GM12878 (cell line): ENCODE results near the gene NCKAP5. TPM values are rescaled to one million over a fixed set of nuclear protein-coding genes. Genes with fewer than 3 reads are reported as not detected.

Source experiments
- ATAC-seq: fragments of 200-7000 bp; cut with Tn5 transposase; 3 replicates; pipeline ENCODE4 v1.9.1; 2020; ENCODE audit warnings: mild to moderate bottlenecking, moderate library complexity
- BruUV-seq: library from RNA; stranded (reverse); fragments of 400-500 nt; replicated peaks from 2 replicates; lab custom pipeline; 2021; lab: Mats Ljungman, UMichigan
- CTCF ChIA-PET: fragments of 300-600 bp; sonication (Branson Sonifier 250); formaldehyde crosslinking; extraction: SDS; loops from one replicate; lab custom pipeline; 2021; ENCODE audit warnings: inconsistent platforms; lab: Yijun Ruan, JAX
- POLR2A ChIA-PET: fragments of 350-600 bp; formaldehyde crosslinking; extraction: SDS; loops from one replicate; lab custom pipeline; 2021; ENCODE audit warnings: inconsistent platforms; lab: Charles Lee
- RAD21 ChIA-PET: fragments of 300-600 bp; sonication (Branson Sonifier 250); formaldehyde crosslinking; loops from one replicate; lab custom pipeline; 2023; ENCODE audit warnings: antibody characterized with exemption; ENCODE audit not compliant: unreplicated experiment; lab: Charles Lee
- SMC1A ChIA-PET: fragments of 300-600 bp; sonication (Branson Sonifier 250); formaldehyde crosslinking; loops from one replicate; lab custom pipeline; 2023; ENCODE audit not compliant: unreplicated experiment, uncharacterized antibody; lab: Charles Lee
- DNase-seq: peaks from one replicate; pipeline ENCODE4 v3.0.0-alpha.2; 2011; ENCODE audit warnings: low read depth, low spot score
- FAIRE-seq: peaks from 3 replicates; lab custom pipeline; 2011; peaks lifted over from hg19 to GRCh38; lab: Jason Lieb, UNC
- H2AFZ ChIP-seq: 2 replicates; pipeline ENCODE4 v1.6.0; 2011; ENCODE audit warnings: low read depth, low read length, control low read depth; ENCODE audit not compliant: control insufficient read depth
- H3K27ac ChIP-seq: 2 replicates; pipeline ENCODE4 v1.5.1; 2011; ENCODE audit warnings: control low read depth; ENCODE audit not compliant: control insufficient read depth, insufficient read depth
- H3K27me3 ChIP-seq, 2 experiments: replicated peaks in 1 of 2; 2 replicates each; pipeline versions ENCODE4 v1.6.0 to v1.6.1; 2011; ENCODE audit warnings: low read length in 1 of 2; ENCODE audit not compliant: control insufficient read depth in 2 of 2, insufficient read depth in 2 of 2
- H3K36me3 ChIP-seq, 2 experiments: 2 replicates each; pipeline ENCODE4 v1.5.1; 2011; ENCODE audit warnings: low read length in 1 of 2; ENCODE audit not compliant: control insufficient read depth in 2 of 2, insufficient read depth in 2 of 2
- H3K4me1 ChIP-seq: 2 replicates; pipeline ENCODE4 v1.6.1; 2011; ENCODE audit warnings: mild to moderate bottlenecking, low read length, moderate library complexity, mixed read lengths; ENCODE audit not compliant: control insufficient read depth, insufficient read depth
- H3K4me2 ChIP-seq: 2 replicates; pipeline ENCODE4 v1.6.0; 2011; ENCODE audit warnings: control low read depth; ENCODE audit not compliant: control insufficient read depth, insufficient read depth
- H3K4me3 ChIP-seq: fragments of 200-600 bp; sonication (generic); 2 replicates; pipeline ENCODE4 v1.5.1; 2016
- H3K79me2 ChIP-seq: 2 replicates; pipeline ENCODE4 v1.6.0; 2011; ENCODE audit warnings: low read length; ENCODE audit not compliant: control insufficient read depth, insufficient read depth
- H3K9ac ChIP-seq: 2 replicates; pipeline ENCODE4 v1.8.0; 2011; ENCODE audit warnings: low read length, control low read depth, mixed read lengths; ENCODE audit not compliant: control insufficient read depth, insufficient read depth
- H3K9me3 ChIP-seq: replicated peaks from 3 replicates; pipeline ENCODE4 v1.5.1; 2011; ENCODE audit warnings: mild to moderate bottlenecking, low read length; ENCODE audit not compliant: control insufficient read depth, insufficient read depth
- H4K20me1 ChIP-seq: 2 replicates; pipeline ENCODE4 v1.6.0; 2011; ENCODE audit not compliant: control insufficient read depth, insufficient read depth
- ATF2 ChIP-seq: IDR thresholded peaks from 2 replicates; pipeline ENCODE4 v1.6.1; 2012; ENCODE audit warnings: low read length, inconsistent platforms
- BCL3 ChIP-seq: IDR thresholded peaks from 2 replicates; pipeline ENCODE4 v1.6.1; 2011; ENCODE audit warnings: borderline replicate concordance, low read depth, mild to moderate bottlenecking, moderate library complexity, low read length; ENCODE audit not compliant: insufficient read depth, poor library complexity, severe bottlenecking
- DPF2 ChIP-seq: fragments of 450-650 bp; IDR thresholded peaks from 2 replicates; pipeline ENCODE4 v1.6.1; 2017; ENCODE audit warnings: mild to moderate bottlenecking
- E4F1 ChIP-seq: fragments of 450-650 bp; IDR thresholded peaks from 2 replicates; pipeline ENCODE4 v1.6.1; 2018; ENCODE audit warnings: borderline replicate concordance, mild to moderate bottlenecking; ENCODE audit not compliant: partially characterized antibody
- EZH2 ChIP-seq: IDR thresholded peaks from 2 replicates; pipeline ENCODE4 v1.6.1; 2012; ENCODE audit warnings: low read depth, mild to moderate bottlenecking, control low read depth, inconsistent platforms, low read length, borderline replicate concordance; ENCODE audit not compliant: control insufficient read depth
- FOXM1 ChIP-seq: IDR thresholded peaks from 2 replicates; pipeline ENCODE4 v1.6.1; 2012; ENCODE audit warnings: low read depth, mild to moderate bottlenecking, inconsistent platforms, low read length, moderate library complexity
- GABPA ChIP-seq: IDR thresholded peaks from 2 replicates; pipeline ENCODE4 v1.6.1; 2014; ENCODE audit warnings: antibody characterized with exemption, low read depth, mild to moderate bottlenecking, inconsistent platforms
- HDGF ChIP-seq: fragments of 450-650 bp; IDR thresholded peaks from 2 replicates; pipeline ENCODE4 v1.6.1; 2016; ENCODE audit warnings: antibody characterized with exemption
- IRF3 ChIP-seq: fragments of 450-650 bp; IDR thresholded peaks from 2 replicates; pipeline ENCODE4 v1.6.1; 2014; ENCODE audit warnings: mild to moderate bottlenecking
- KAT2A ChIP-seq: conservative IDR thresholded peaks from 2 replicates; pipeline ENCODE4 v1.6.1; 2011; ENCODE audit warnings: low read depth, low read length; ENCODE audit not compliant: control insufficient read depth
- KDM1A ChIP-seq: fragments of 200-600 bp; sonication (generic); IDR thresholded peaks from 2 replicates; pipeline ENCODE4 v1.6.1; 2016; ENCODE audit warnings: borderline replicate concordance
- MEF2A ChIP-seq: IDR thresholded peaks from 2 replicates; pipeline ENCODE4 v1.6.1; 2011; ENCODE audit warnings: low read depth, mild to moderate bottlenecking, low read length, moderate library complexity; ENCODE audit not compliant: insufficient read depth
- MTA3 ChIP-seq: IDR thresholded peaks from 2 replicates; pipeline ENCODE4 v1.6.1; 2012; ENCODE audit warnings: low read length, inconsistent platforms, borderline replicate concordance
- POLR2AphosphoS5 ChIP-seq: IDR thresholded peaks from 2 replicates; pipeline ENCODE4 v1.6.1; 2011; ENCODE audit warnings: mild to moderate bottlenecking, low read length, inconsistent platforms
- RAD51 ChIP-seq: fragments of 450-650 bp; IDR thresholded peaks from 2 replicates; pipeline ENCODE4 v1.6.1; 2016; ENCODE audit warnings: moderate library complexity, mild to moderate bottlenecking, inconsistent platforms
- SMAD5 ChIP-seq: IDR thresholded peaks from 2 replicates; pipeline ENCODE4 v1.6.1; 2016; ENCODE audit warnings: antibody characterized with exemption, low read depth
- TCF12 ChIP-seq: IDR thresholded peaks from 2 replicates; pipeline ENCODE4 v1.6.1; 2011; ENCODE audit warnings: low read depth, mild to moderate bottlenecking, low read length
- ZNF622 ChIP-seq: fragments of 450-650 bp; IDR thresholded peaks from 2 replicates; pipeline ENCODE4 v1.6.1; 2017; ENCODE audit warnings: mild to moderate bottlenecking, inconsistent platforms
- WGBS: methylation state at CpG from one replicate; pipeline ENCODE4 v1.1.6; 2016; ENCODE audit warnings: low lambda C conversion rate; ENCODE audit not compliant: insufficient replicate concordance, insufficient coverage; ENCODE audit errors: missing lambda C conversion rate; 5-methylcytosine and 5-hydroxymethylcytosine counted together
- in situ Hi-C: fragments of 300-500 bp; cut with MboI; formaldehyde crosslinking; loops from 9 replicates; pipeline ENCODE4 v1.14.3; 2018; ENCODE audit warnings: mixed read lengths
- intact Hi-C: fragments of 100-400 bp; cut with micrococcal nuclease; formaldehyde crosslinking; loops from one replicate; pipeline ENCODE4 v1.14.2; 2022; ENCODE audit not compliant: unreplicated experiment
- polyA plus RNA-seq, 11 experiments: library from polyadenylated mRNA; depleted of rRNA in 4 of 11; unstranded in 6 of 11; stranded (reverse) in 5 of 11; fragments of >200 nt; fragmentation: Nextera tagmentation in 4 of 11; fragmentation: Illumina TruSeq in 1 of 11; extraction: Ambion mirVana in 4 of 11; extraction: Trizol in 1 of 11; gene quantifications; 1 replicate in 1 of 11; 2 replicates in 10 of 11; pipeline versions ENCODE4 v1.2.1 to v1.2.3, GENCODE V29; 2011 to 2016; ENCODE audit warnings: inconsistent platforms in 2 of 11, missing spikeins in 2 of 11, low read depth in 1 of 11
- total RNA-seq, 4 experiments: library from RNA; depleted of rRNA in 3 of 4; stranded (reverse); fragments of >200 nt in 3 of 4; fragmentation: Illumina TruSeq in 1 of 4; extraction: Trizol in 1 of 4; gene quantifications; 2 replicates each; pipeline versions ENCODE4 v1.2.1 to v1.2.3, GENCODE V29; 2013 to 2021

NCKAP5 gene
- total and polyA plus RNA-seq, 10 of the 15 experiments (the other 5 are each of a cell fraction or from before 2014, with no cell fraction given) = 0.06 to 0.44 (median 0.16) TPM

- no peaks in the 10 kb centered on the region for H4K20me1 ChIP-seq
- WGBS = 0% methylated on average over 3 of the region's 3 CpGs
- TF ChIP-seq ZNF622 (no peak), HDGF (no peak), GABPA (no peak), MEF2A (no peak), DPF2 (no peak), SMAD5 (no peak), FOXM1 (no peak), IRF3 (no peak), RAD51 (no peak), POLR2AphosphoS5 (no peak), ATF2 (no peak), KAT2A (no peak), BCL3 (no peak), E4F1 (no peak), EZH2 (no peak), KDM1A (no peak), TCF12 (no peak), MTA3 (no peak)
- ChIA-PET POLR2A (no interaction called here), RAD21 (interaction anchor here (0.8 kb wide), 2 partner anchors 11 to 139 kb away, joined by 3 to 4 read pairs; no protein-coding TSS in a partner anchor), SMC1A (interaction anchor here (0.6 kb wide), 1 partner anchor 1638 kb away, joined by 3 read pairs; no protein-coding TSS in a partner anchor), CTCF (interaction anchor here (0.8 kb wide), 1 partner anchor 747 kb away, joined by 3 read pairs; no protein-coding TSS in a partner anchor)
- ATAC-seq = no peak
- no peaks in the 10 kb centered on the region for H3K79me2 ChIP-seq
- no peaks in the 10 kb centered on the region for H3K36me3 ChIP-seq
- intact Hi-C loops (no loop called here), in situ Hi-C loops (no loop called here)
- no peaks in the 10 kb centered on the region for H3K9me3 ChIP-seq
- no peak overlapping the region for H3K4me2 ChIP-seq
- H3K27ac ChIP-seq = no peak overlapping the region
- H3K4me1 ChIP-seq = no peaks in the 10 kb centered on the region
- no peak for DNase-seq
- H3K9ac ChIP-seq = no peak overlapping the region
- no peak overlapping the region for H2AFZ ChIP-seq
- FAIRE-seq = no peak
- no peaks in the 10 kb centered on the region for H3K27me3 ChIP-seq
- BruUV-seq = no TSS peak
- no peak overlapping the region for H3K4me3 ChIP-seq
Observed at GRCh38 chr2:132814651-132815050, 753.6 kb downstream of the NCKAP5 start.
